Measurements from ENCODE around the gene ABHD17A. TPM values are rescaled to one million over a fixed set of nuclear protein-coding genes. Genes with fewer than 3 reads are reported as not detected.
A peak's percentile ranks its signal among the peaks of the same experiment; 100 is the strongest.
"Not testable (repeated sequence)": the region's sequence is repeated elsewhere in the genome, so short reads cannot be mapped to it uniquely, and the experiment has no call there.

Gene ABHD17A
- total RNA-seq = 100 to 1,000 TPM in 1 of 2 donors, 10 to 100 TPM in 1; 96.8 to 143 TPM

DNA sequence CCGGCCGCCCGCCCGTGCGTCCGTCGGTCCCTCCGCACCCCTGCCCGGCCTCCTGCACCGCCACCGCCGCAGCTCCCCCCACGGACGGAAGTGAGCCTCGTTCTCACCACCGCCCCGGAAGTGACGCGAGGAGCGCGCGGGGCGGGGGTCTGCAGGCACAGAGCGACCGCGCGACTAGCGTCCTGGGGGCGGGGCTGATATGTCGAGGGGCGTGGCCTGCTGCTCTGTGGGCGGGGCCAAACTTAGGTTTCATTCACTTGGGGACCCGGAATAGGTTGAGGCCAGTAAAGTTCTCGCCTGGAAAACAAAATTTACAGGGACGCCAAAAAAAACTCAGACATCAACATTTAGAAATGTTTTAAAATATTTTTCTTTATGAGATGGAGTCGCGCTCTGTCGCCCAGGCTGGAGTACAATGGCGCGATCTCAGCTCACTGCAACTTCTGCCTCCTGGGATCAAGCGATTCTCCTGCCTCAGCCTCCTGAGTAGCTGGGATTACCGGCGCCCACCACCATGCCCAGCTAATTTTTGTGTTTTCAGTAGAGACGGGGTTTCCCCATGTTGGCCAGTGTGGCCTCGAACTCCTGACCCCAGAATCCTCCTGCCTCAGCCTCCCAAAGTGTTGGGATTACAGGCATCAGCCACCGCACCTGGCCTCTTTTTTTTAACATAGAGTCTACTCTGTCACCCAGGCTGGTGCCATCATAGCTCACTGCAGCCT, at the start of gene ABHD17A:
ABHD17A (minus strand) TSS at position 99 of the 722 bp plus-strand sequence. CDS start 3,930 bp downstream, outside the sequence.
- H3K27me3 ChIP-seq (replicated peaks; ENCODE audit: insufficient read depth); H3K9me3 ChIP-seq; H3K36me3 ChIP-seq: not testable (repeated sequence)
- Histone ChIP-seq H3K27ac (peak within 1 kb of the TSS; percentile 56 to 70), H3K4me3 (peak within 1 kb of the TSS; percentile 95), H3K4me1 (ENCODE audit: control insufficient read depth in 1 of 2, low read depth in 2 of 2) (peaks cover 17 to 41% of the 10 kb centered on the region in 2 donors)
- ATAC-seq (ENCODE audit: insufficient number of reproducible peaks, low FRiP score, low read depth) (peak; percentile 65), DNase-seq (ENCODE audit: low spot score) (peak; percentile 72)

DNA sequence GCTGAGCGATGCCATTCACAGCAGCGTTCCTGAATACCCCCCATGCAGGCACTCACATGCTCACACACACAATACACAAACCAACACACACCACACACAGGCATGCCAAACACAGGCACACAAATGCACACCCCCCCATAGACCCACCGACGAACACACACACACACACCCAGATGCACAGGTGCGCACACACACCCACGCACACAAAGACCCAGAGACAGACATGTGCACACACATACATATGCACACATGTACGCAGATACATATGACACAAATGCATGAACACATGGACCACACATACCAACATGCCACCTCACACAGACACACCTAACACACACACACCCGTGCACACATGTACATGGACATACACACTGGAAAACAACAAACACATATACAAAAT, 48.6 kb upstream of the ABHD17A start:
- Histone ChIP-seq H3K9me3 (no peaks in the 10 kb centered on the region), H3K36me3 (no peaks in the 10 kb centered on the region), H3K4me3 (no peak overlapping the region), H3K27me3 (replicated peaks; ENCODE audit: insufficient read depth) (no peaks in the 10 kb centered on the region), H3K4me1 (ENCODE audit: control insufficient read depth in 1 of 2, low read depth in 2 of 2) (peaks cover 6 to 15% of the 10 kb centered on the region in 2 donors), H3K27ac (no peak overlapping the region)
- DNase-seq (ENCODE audit: low spot score) = no peak
- TF ChIP-seq, protein P1, sequence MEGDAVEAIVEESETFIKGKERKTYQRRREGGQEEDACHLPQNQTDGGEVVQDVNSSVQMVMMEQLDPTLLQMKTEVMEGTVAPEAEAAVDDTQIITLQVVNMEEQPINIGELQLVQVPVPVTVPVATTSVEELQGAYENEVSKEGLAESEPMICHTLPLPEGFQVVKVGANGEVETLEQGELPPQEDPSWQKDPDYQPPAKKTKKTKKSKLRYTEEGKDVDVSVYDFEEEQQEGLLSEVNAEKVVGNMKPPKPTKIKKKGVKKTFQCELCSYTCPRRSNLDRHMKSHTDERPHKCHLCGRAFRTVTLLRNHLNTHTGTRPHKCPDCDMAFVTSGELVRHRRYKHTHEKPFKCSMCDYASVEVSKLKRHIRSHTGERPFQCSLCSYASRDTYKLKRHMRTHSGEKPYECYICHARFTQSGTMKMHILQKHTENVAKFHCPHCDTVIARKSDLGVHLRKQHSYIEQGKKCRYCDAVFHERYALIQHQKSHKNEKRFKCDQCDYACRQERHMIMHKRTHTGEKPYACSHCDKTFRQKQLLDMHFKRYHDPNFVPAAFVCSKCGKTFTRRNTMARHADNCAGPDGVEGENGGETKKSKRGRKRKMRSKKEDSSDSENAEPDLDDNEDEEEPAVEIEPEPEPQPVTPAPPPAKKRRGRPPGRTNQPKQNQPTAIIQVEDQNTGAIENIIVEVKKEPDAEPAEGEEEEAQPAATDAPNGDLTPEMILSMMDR (IDR thresholded peaks at IDR 0.05) = no peak
- ATAC-seq (ENCODE audit: insufficient number of reproducible peaks, low FRiP score, low read depth) = no peak

DNA sequence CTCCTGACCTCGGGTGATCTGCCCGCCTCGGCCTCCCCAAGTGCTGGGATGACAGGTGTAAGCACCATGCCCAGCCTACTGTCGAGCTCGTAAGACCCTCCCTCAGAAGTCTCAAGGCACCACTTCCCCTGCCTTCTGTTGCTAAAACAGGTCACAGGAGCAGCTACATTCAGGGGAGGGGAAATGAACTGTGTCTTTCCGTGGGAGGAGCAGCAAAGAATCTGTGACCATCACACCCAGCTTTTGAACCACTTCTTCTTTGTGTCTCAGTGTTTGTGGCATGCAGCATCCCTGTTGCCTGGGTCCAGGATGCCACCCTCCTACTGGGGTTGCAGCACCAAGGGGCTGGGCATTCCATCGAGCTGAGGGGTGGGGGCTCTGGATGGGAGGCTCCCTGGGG, 47.9 kb upstream of the ABHD17A start:
- no peaks in the 10 kb centered on the region for H3K36me3 ChIP-seq
- DNase-seq (ENCODE audit: low spot score) (no peak), ATAC-seq (ENCODE audit: insufficient number of reproducible peaks, low FRiP score, low read depth) (no peak)
- no peak overlapping the region for H3K27ac ChIP-seq
- no peaks in the 10 kb centered on the region for H3K27me3 ChIP-seq (replicated peaks; ENCODE audit: insufficient read depth)
- H3K4me3 ChIP-seq = no peak overlapping the region
- H3K9me3 ChIP-seq = no peaks in the 10 kb centered on the region
- peaks cover 6 to 15% of the 10 kb centered on the region in 2 donors for H3K4me1 ChIP-seq (ENCODE audit: control insufficient read depth in 1 of 2, low read depth in 2 of 2)
- TF ChIP-seq, protein P1 (IDR thresholded peaks at IDR 0.05) = no peak

DNA sequence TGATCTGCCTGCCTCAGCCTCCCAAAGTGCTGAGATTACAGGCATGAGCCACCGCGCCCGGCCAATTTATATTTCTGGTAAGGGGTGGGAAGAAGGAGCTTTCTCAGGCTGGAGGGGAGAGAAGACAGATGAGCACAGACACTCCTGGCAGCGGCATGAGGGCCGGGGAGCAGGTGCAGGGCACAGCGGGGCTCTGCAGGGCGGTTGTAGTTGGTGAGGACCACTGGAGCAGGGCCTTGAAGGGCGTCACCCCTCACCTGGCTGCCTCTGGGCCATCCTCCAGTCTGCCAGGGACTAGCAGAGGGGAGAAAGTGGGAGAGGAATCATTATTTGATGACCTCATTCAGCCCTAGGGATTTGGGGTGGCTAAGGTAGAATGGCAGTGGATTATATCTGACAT, 47.1 kb upstream of the ABHD17A start:
- H3K4me3 ChIP-seq = no peak overlapping the region
- no peak for ATAC-seq (ENCODE audit: insufficient number of reproducible peaks, low FRiP score, low read depth)
- peaks cover 6 to 15% of the 10 kb centered on the region in 2 donors for H3K4me1 ChIP-seq (ENCODE audit: control insufficient read depth in 1 of 2, low read depth in 2 of 2)
- DNase-seq (ENCODE audit: low spot score) = no peak
- H3K27ac ChIP-seq = no peak overlapping the region
- no peaks in the 10 kb centered on the region for H3K9me3 ChIP-seq
- H3K36me3 ChIP-seq = no peaks in the 10 kb centered on the region
- H3K27me3 ChIP-seq (replicated peaks; ENCODE audit: insufficient read depth) = no peaks in the 10 kb centered on the region
- TF ChIP-seq, protein P1 (IDR thresholded peaks at IDR 0.05) = no peak

DNA sequence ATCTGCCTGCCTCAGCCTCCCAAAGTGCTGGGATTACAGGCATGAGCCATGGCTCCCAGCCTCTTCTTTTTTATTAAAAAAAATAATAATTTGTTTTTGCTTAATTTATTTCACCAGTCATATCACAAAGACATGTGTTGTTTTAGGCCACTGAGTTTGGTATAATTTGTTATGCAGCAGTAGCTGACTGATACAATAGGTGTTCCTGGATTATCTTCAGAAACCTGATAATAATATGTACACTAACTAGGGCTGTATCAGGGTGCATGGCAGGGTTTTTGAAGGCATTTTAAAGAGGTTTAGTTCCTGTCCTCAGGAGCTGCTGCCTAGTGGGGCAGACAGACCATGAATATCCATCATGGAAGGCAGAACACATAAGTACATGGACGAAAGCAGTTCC, 46.1 kb upstream of the ABHD17A start:
- DNase-seq (ENCODE audit: low spot score) = no peak
- no peak for ATAC-seq (ENCODE audit: insufficient number of reproducible peaks, low FRiP score, low read depth)
- Histone ChIP-seq H3K4me1 (ENCODE audit: control insufficient read depth in 1 of 2, low read depth in 2 of 2) (peaks cover 6 to 15% of the 10 kb centered on the region in 2 donors), H3K4me3 (no peak overlapping the region), H3K36me3 (no peaks in the 10 kb centered on the region), H3K27me3 (replicated peaks; ENCODE audit: insufficient read depth) (no peaks in the 10 kb centered on the region), H3K9me3 (no peaks in the 10 kb centered on the region), H3K27ac (no peak overlapping the region)
- TF ChIP-seq, protein P1 (IDR thresholded peaks at IDR 0.05) = no peak

Data from thoracic aorta (tissue), 2 donors.